Measurements from ENCODE around the gene MMP14.

DNA sequence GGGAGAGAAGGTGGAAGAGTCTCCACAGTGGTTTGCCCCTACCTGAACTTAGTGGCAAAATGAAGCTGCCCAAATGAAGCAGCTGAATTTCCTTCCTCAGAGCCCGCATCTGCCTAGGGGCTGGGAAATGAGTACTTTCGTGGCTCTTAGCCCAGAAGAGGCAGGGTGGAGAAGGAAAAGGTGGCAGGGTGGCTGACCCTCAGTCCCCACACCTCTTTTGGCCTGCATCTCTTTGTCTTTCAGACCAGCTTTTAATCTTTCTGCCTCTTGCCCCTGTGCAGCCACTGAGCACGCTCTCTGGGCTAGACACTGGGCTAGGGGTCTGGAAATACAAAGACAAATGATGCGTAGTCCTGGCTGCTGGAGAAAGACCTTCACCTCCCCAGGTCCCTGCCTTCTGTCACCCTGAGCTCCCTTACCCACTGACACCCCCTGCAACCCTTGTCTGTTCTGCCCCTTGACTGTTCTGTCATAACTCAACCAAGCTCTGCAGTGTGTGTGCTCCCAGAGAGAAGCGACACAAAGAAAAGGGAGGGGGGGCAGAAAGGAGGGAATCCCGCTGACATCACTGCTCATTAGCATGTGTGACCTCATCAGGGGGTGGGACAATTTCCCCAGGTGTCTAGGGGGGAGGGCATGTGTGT lies 46.3 kb downstream of the MMP14 start:
- peak in 2 of 4 donors; percentile 11 to 33 for TF ChIP-seq POLR2AphosphoS5 (IDR thresholded peaks at IDR 0.05)
- TF ChIP-seq, protein P1, sequence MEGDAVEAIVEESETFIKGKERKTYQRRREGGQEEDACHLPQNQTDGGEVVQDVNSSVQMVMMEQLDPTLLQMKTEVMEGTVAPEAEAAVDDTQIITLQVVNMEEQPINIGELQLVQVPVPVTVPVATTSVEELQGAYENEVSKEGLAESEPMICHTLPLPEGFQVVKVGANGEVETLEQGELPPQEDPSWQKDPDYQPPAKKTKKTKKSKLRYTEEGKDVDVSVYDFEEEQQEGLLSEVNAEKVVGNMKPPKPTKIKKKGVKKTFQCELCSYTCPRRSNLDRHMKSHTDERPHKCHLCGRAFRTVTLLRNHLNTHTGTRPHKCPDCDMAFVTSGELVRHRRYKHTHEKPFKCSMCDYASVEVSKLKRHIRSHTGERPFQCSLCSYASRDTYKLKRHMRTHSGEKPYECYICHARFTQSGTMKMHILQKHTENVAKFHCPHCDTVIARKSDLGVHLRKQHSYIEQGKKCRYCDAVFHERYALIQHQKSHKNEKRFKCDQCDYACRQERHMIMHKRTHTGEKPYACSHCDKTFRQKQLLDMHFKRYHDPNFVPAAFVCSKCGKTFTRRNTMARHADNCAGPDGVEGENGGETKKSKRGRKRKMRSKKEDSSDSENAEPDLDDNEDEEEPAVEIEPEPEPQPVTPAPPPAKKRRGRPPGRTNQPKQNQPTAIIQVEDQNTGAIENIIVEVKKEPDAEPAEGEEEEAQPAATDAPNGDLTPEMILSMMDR (IDR thresholded peaks at IDR 0.05), result no peak
- TF ChIP-seq POLR2A (IDR thresholded peaks at IDR 0.05), result no peak
- no peak for TF ChIP-seq EP300 (IDR thresholded peaks at IDR 0.05)

Data from sigmoid colon (tissue), 4 donors.